ENCODE results near the gene PPCDC. TPM values are rescaled to one million over a fixed set of nuclear protein-coding genes. Genes with fewer than 3 reads are reported as not detected.

Gene PPCDC
- total RNA-seq, 4 donors from 2014 or later = 11.6 to 14.7 (median 12.4) TPM

DNA sequence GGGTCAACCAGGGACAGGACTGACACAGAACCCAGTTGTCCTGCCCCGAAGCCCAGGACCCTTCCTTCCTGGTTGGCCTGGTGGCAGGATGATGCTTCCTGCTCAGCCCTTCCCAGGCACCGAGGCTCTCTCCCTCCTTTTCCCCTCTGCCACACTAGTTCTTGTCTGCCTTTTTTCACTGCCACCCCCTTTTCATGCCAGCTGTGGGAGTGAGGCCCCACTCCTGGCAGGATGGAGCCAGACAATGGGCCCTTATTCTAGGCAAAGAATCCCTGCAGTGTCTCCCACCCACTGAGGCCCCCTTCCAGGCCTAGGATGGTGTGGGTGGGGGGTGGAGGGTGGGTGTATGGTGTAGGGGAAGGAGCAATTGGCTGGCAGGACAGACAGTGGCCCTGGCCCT lies 29.2 kb upstream of the PPCDC start:
- Histone ChIP-seq H3K27ac (no peak overlapping the region), H3K4me3 (no peak overlapping the region), H3K36me3 (no peaks in the 10 kb centered on the region), H3K4me1 (peaks cover 9 to 16% (median 14%) of the 10 kb centered on the region in 3 donors), H3K27me3 (peaks cover 0 to 45% (median 0%) of the 10 kb centered on the region in 4 donors), H3K9me3 (no peaks in the 10 kb centered on the region)
- intact Hi-C loops (cut with DNase I) = no loop called here
- 62 to 69% methylated on average over 2 of the region's 2 CpGs for WGBS, 2 donors
- DNase-seq = no peak
- no peak for TF ChIP-seq POLR2A (IDR thresholded peaks at IDR 0.05)
- TF ChIP-seq CTCF (IDR thresholded peaks at IDR 0.05) = no peak

DNA sequence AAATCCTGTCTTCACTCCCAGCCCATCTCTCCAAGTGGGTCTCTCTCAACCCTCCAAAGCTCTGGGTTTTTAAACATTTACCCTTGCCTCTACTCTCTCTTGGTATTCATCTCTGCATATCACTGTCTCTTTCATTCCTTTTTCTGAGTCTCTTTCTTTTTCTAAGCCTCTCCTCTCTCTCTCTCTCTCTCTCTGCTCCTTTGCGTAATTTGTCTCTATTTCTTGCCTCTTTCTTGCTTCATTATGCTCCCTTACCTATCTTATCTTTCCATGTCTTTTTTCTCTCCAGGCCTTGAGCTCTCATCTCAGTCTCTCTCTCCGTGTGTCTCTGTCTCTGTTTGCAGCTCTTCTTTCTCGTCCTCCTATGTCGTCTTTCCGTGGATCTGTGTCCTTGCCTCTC lies 28.7 kb upstream of the PPCDC start:
- Histone ChIP-seq H3K9me3 (no peaks in the 10 kb centered on the region), H3K4me1 (peaks cover 9 to 16% (median 14%) of the 10 kb centered on the region in 3 donors), H3K27ac (no peak overlapping the region), H3K27me3 (peaks cover 0 to 48% (median 0%) of the 10 kb centered on the region in 4 donors), H3K36me3 (no peaks in the 10 kb centered on the region), H3K4me3 (no peak overlapping the region)
- intact Hi-C loops (cut with DNase I) = no loop called here
- TF ChIP-seq POLR2A (IDR thresholded peaks at IDR 0.05) = no peak
- TF ChIP-seq CTCF (IDR thresholded peaks at IDR 0.05) = no peak
- DNase-seq = no peak
- 52 to 58% methylated on average over 5 of the region's 5 CpGs for WGBS, 2 donors

- peak; percentile 52 for DNase-seq
- 7% methylated on average over 3 of the region's 58 CpGs; no CpG with 5 or more reads in 1 of the 2 donors for WGBS, 2 donors
These were observed 28.1 kb upstream of the PPCDC start, which contains the start of gene SCAMP5 for GRCh38 chr15:74995182-74995778. Gene SCAMP5, plus strand, starts transcription at chr15:74995563. Its CDS starts 16,277 bp downstream, at chr15:75011840.

GRCh38 chr15:74995779-74996765 lies 27.3 kb upstream of the PPCDC start:
- intact Hi-C loops (cut with DNase I) = no loop called here
- WGBS, 2 donors = 32 to 61% methylated on average over 5 to 6 of the region's 42 CpGs
- H3K27ac ChIP-seq = no peak overlapping the region
- H3K4me3 ChIP-seq = peak overlapping the region; percentile 47 to 80 (median 62)
- no peaks in the 10 kb centered on the region for H3K36me3 ChIP-seq
- H3K27me3 ChIP-seq = peaks cover 0 to 48% (median 0%) of the 10 kb centered on the region in 4 donors
- peaks cover 9 to 16% (median 14%) of the 10 kb centered on the region in 3 donors for H3K4me1 ChIP-seq
- H3K9me3 ChIP-seq = no peaks in the 10 kb centered on the region
- TF ChIP-seq POLR2A (IDR thresholded peaks at IDR 0.05) (no peak), CTCF (IDR thresholded peaks at IDR 0.05) (no peak)
- DNase-seq = no peak

More at GRCh38 chr15:74995182-74995778, 28.1 kb upstream of the PPCDC start, which contains the start of gene SCAMP5:
- H3K27ac ChIP-seq = no peak within 1 kb of the TSS
- peaks cover 0 to 48% (median 0%) of the 10 kb centered on the region in 4 donors for H3K27me3 ChIP-seq
- TF ChIP-seq POLR2A (IDR thresholded peaks at IDR 0.05) = peak in 1 of 4 donors; percentile 30
- TF ChIP-seq CTCF (IDR thresholded peaks at IDR 0.05) = no peak
- H3K4me1 ChIP-seq = peaks cover 9 to 16% (median 14%) of the 10 kb centered on the region in 3 donors
- H3K9me3 ChIP-seq = no peaks in the 10 kb centered on the region
- no peaks in the 10 kb centered on the region for H3K36me3 ChIP-seq
- H3K4me3 ChIP-seq = peak within 1 kb of the TSS; percentile 47 to 80 (median 62)
- intact Hi-C loops (cut with DNase I) = no loop called here

Data from esophagus squamous epithelium (tissue), 5 donors.